ENCODE measurements around the gene ASGR2. TPM values are rescaled to one million over a fixed set of nuclear protein-coding genes. Genes with fewer than 3 reads are reported as not detected.

ASGR2 gene
- total RNA-seq, 1 donor from 2014 or later: 0.82 TPM

DNA sequence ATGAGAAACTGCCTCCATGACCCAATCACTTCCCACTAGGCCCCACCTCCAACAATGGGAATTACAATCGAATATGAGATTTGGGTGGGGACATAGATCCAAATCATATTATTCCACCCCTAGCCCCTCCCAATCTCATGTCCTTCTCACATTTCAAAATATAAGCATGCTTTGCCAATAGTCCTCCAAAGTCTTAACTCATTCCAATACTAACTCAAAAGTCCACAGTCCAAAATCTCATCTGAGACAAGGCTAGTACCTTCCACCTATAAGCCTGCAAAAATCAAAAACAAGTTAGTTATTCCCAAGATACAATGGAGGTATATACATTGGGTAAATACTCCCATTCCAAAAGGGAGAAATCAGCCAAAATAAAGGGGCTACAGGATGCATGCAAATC is 47.4 kb downstream of the ASGR2 start:
- H3K27ac Mint-ChIP-seq: no peak overlapping the region
- peaks cover 6% of the 10 kb centered on the region for H3K9me3 Mint-ChIP-seq
- TF ChIP-seq, protein P1, sequence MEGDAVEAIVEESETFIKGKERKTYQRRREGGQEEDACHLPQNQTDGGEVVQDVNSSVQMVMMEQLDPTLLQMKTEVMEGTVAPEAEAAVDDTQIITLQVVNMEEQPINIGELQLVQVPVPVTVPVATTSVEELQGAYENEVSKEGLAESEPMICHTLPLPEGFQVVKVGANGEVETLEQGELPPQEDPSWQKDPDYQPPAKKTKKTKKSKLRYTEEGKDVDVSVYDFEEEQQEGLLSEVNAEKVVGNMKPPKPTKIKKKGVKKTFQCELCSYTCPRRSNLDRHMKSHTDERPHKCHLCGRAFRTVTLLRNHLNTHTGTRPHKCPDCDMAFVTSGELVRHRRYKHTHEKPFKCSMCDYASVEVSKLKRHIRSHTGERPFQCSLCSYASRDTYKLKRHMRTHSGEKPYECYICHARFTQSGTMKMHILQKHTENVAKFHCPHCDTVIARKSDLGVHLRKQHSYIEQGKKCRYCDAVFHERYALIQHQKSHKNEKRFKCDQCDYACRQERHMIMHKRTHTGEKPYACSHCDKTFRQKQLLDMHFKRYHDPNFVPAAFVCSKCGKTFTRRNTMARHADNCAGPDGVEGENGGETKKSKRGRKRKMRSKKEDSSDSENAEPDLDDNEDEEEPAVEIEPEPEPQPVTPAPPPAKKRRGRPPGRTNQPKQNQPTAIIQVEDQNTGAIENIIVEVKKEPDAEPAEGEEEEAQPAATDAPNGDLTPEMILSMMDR (conservative IDR thresholded peaks at IDR 0.05): no peak
- peaks cover 4% of the 10 kb centered on the region for H3K4me1 Mint-ChIP-seq (ENCODE audit: unreplicated experiment)
- peaks cover 23% of the 10 kb centered on the region for H3K27me3 Mint-ChIP-seq
- DNase-seq (ENCODE audit: extremely low spot score, unreplicated experiment): no peak
- no peak overlapping the region for H3K4me3 Mint-ChIP-seq
- no peaks in the 10 kb centered on the region for H3K36me3 Mint-ChIP-seq

- TF ChIP-seq, protein P1 (conservative IDR thresholded peaks at IDR 0.05): no peak
- H3K9me3 Mint-ChIP-seq: peaks cover 6% of the 10 kb centered on the region
- H3K4me1 Mint-ChIP-seq (ENCODE audit: unreplicated experiment): peaks cover 4% of the 10 kb centered on the region
- peaks cover 15% of the 10 kb centered on the region for H3K27me3 Mint-ChIP-seq
- H3K27ac Mint-ChIP-seq: no peak overlapping the region
- no peaks in the 10 kb centered on the region for H3K36me3 Mint-ChIP-seq
- no peak for DNase-seq (ENCODE audit: extremely low spot score, unreplicated experiment)
- H3K4me3 Mint-ChIP-seq: no peak overlapping the region
Measured at GRCh38 chr17:7064261-7064660, 50.4 kb downstream of the ASGR2 start.

GRCh38 chr17:7063518-7064094 is 51.0 kb downstream of the ASGR2 start:
- peaks cover 4% of the 10 kb centered on the region for H3K4me1 Mint-ChIP-seq (ENCODE audit: unreplicated experiment)
- TF ChIP-seq, protein P1 (conservative IDR thresholded peaks at IDR 0.05): no peak
- DNase-seq (ENCODE audit: extremely low spot score, unreplicated experiment): no peak
- H3K36me3 Mint-ChIP-seq: no peaks in the 10 kb centered on the region
- H3K4me3 Mint-ChIP-seq: no peak overlapping the region
- peaks cover 6% of the 10 kb centered on the region for H3K9me3 Mint-ChIP-seq
- no peak overlapping the region for H3K27ac Mint-ChIP-seq
- peaks cover 15% of the 10 kb centered on the region for H3K27me3 Mint-ChIP-seq

GRCh38 chr17:7060165-7060891 is 54.3 kb downstream of the ASGR2 start:
- no peaks in the 10 kb centered on the region for H3K36me3 Mint-ChIP-seq
- peaks cover 10% of the 10 kb centered on the region for H3K27me3 Mint-ChIP-seq
- H3K9me3 Mint-ChIP-seq: no peaks in the 10 kb centered on the region
- H3K4me1 Mint-ChIP-seq (ENCODE audit: unreplicated experiment): peaks cover 4% of the 10 kb centered on the region
- H3K27ac Mint-ChIP-seq: peak overlapping the region; percentile 79
- DNase-seq (ENCODE audit: extremely low spot score, unreplicated experiment): no peak
- TF ChIP-seq, protein P1 (conservative IDR thresholded peaks at IDR 0.05): no peak
- H3K4me3 Mint-ChIP-seq: no peak overlapping the region

- TF ChIP-seq, protein P1 (conservative IDR thresholded peaks at IDR 0.05): no peak
- Mint-ChIP-seq H3K9me3 (no peaks in the 10 kb centered on the region), H3K27me3 (peaks cover 8% of the 10 kb centered on the region), H3K36me3 (no peaks in the 10 kb centered on the region), H3K4me3 (no peak overlapping the region), H3K4me1 (ENCODE audit: unreplicated experiment) (peaks cover 4% of the 10 kb centered on the region), H3K27ac (no peak overlapping the region)
- DNase-seq (ENCODE audit: extremely low spot score, unreplicated experiment): no peak
Measured at GRCh38 chr17:7058831-7059447, 55.7 kb downstream of the ASGR2 start.
